GM18517 (cell line): ENCODE measurements around the gene NNAT.

ENCODE experiments used
- ATAC-seq: cut with Tn5 transposase; IDR thresholded peaks from one replicate; pipeline ENCODE4 v1.9.1; 2021; ENCODE audit warnings: mild to moderate bottlenecking, moderate library complexity; ENCODE audit not compliant: unreplicated experiment

The NNAT gene

GRCh38 chr20:37501940-37502339 lies 19.1 kb upstream of the NNAT start:
- ATAC-seq, result no peak

- no peak for ATAC-seq
These were observed 18.4 kb upstream of the NNAT start for GRCh38 chr20:37502654-37503053.

GRCh38 chr20:37503256-37503927 lies 17.7 kb upstream of the NNAT start:
- no peak for ATAC-seq

GRCh38 chr20:37504404-37505096 lies 16.5 kb upstream of the NNAT start:
- ATAC-seq, result no peak

- ATAC-seq, result no peak
These were observed 15.5 kb upstream of the NNAT start for GRCh38 chr20:37505263-37506151.

- ATAC-seq, result no peak
These were observed 14.8 kb upstream of the NNAT start for GRCh38 chr20:37506152-37506725.

GRCh38 chr20:37510226-37510625 lies 10.8 kb upstream of the NNAT start:
- ATAC-seq, result no peak

- no peak for ATAC-seq
These were observed 9.3 kb upstream of the NNAT start for GRCh38 chr20:37511610-37512275.

- no peak for ATAC-seq
These were observed 7.2 kb upstream of the NNAT start for GRCh38 chr20:37513779-37514359.

- no peak for ATAC-seq
These were observed 5.2 kb upstream of the NNAT start for GRCh38 chr20:37515876-37516275.

- ATAC-seq, result no peak
These were observed 4.0 kb upstream of the NNAT start for GRCh38 chr20:37516811-37517750.

- ATAC-seq, result no peak
These were observed 3.0 kb upstream of the NNAT start for GRCh38 chr20:37518059-37518458.

- no peak for ATAC-seq
These were observed 2.2 kb upstream of the NNAT start for GRCh38 chr20:37518606-37519507.

GRCh38 chr20:37519508-37520418 lies 1.3 kb upstream of the NNAT start:
- no peak for ATAC-seq

- ATAC-seq, result no peak
These were observed 563 bp upstream of the NNAT start for GRCh38 chr20:37520419-37520955.

GRCh38 chr20:37522260-37523011 lies 1.4 kb downstream of the NNAT start:
- no peak for ATAC-seq
